K562 (cell line): ENCODE measurements around the gene FMN2. TPM values are rescaled to one million over a fixed set of nuclear protein-coding genes. Genes with fewer than 3 reads are reported as not detected.

Source experiments
- ATAC-seq: fragments of 200-7000 bp; cut with Tn5 transposase; 3 replicates; pipeline ENCODE4 v1.9.1; 2020; ENCODE audit warnings: moderate library complexity
- BruUV-seq: library from RNA; stranded (reverse); fragments of 400-500 nt; replicated peaks from 2 replicates; lab custom pipeline; 2021; lab: Mats Ljungman, UMichigan
- CTCF ChIA-PET: fragments of 300-600 bp; formaldehyde crosslinking; extraction: SDS; loops from one replicate; lab custom pipeline; 2021; ENCODE audit warnings: low intra/inter-chr PET ratio; lab: Yijun Ruan, JAX
- POLR2A ChIA-PET: fragments of 300-600, 350-650 bp; sonication (Branson Sonifier 250); formaldehyde crosslinking; extraction: SDS; loops from one replicate; lab custom pipeline; 2021; ENCODE audit warnings: antibody characterized with exemption, inconsistent platforms; lab: Yijun Ruan, JAX
- DNase-seq, 4 experiments: peaks; one replicate each; pipeline versions ENCODE4 v3.0.0 to v3.0.0-alpha.2; 2011 to 2018; ENCODE audit warnings: low spot score in 3 of 4, mixed read lengths in 3 of 4; ENCODE audit errors: extremely low read depth in 1 of 4
- FAIRE-seq: peaks from 2 replicates; lab custom pipeline; 2011; peaks lifted over from hg19 to GRCh38; lab: Jason Lieb, UNC
- H2AFZ ChIP-seq: 2 replicates; pipeline ENCODE4 v1.6.0; 2011; ENCODE audit warnings: low read depth, low read length, control low read depth, inconsistent platforms
- H3K27ac ChIP-seq: fragments of 200-600 bp; 3 replicates; pipeline ENCODE4 v1.8.0; 2011; ENCODE audit warnings: low read depth, mild to moderate bottlenecking, control low read depth, inconsistent platforms, low read length, moderate library complexity, mixed read lengths; ENCODE audit errors: extremely low read depth
- H3K27me3 ChIP-seq, 2 experiments: fragments of 300-600 bp in 1 of 2; 2 replicates in 1 of 2; 3 replicates in 1 of 2; pipeline versions ENCODE4 v1.6.0 to v1.8.0; 2011; ENCODE audit warnings: inconsistent platforms in 2 of 2, low read length in 2 of 2, mild to moderate bottlenecking in 1 of 2, mixed read lengths in 1 of 2, moderate library complexity in 1 of 2; ENCODE audit not compliant: control insufficient read depth in 2 of 2, insufficient read depth in 2 of 2
- H3K36me3 ChIP-seq: fragments of 300-600 bp; 3 replicates; pipeline ENCODE4 v1.8.0; 2011; ENCODE audit warnings: mild to moderate bottlenecking, low read length, inconsistent platforms; ENCODE audit not compliant: control insufficient read depth, insufficient read depth
- H3K4me1 ChIP-seq, 2 experiments: fragments of 200-600 bp in 1 of 2; replicated peaks in 1 of 2; 2 replicates in 1 of 2; 3 replicates in 1 of 2; pipeline versions ENCODE4 v1.5.1 to v1.8.0; 2011; ENCODE audit warnings: inconsistent platforms in 2 of 2, low read length in 2 of 2, mild to moderate bottlenecking in 1 of 2, mixed read lengths in 1 of 2, moderate library complexity in 1 of 2; ENCODE audit not compliant: control insufficient read depth in 2 of 2, insufficient read depth in 2 of 2
- H3K4me2 ChIP-seq: 2 replicates; pipeline ENCODE4 v1.6.1; 2011; ENCODE audit warnings: low read length, control low read depth, inconsistent platforms, mixed read lengths; ENCODE audit not compliant: insufficient read depth
- H3K4me3 ChIP-seq: fragments of 200-600 bp; sonication (generic), shearing (Covaris generic); 2 replicates; pipeline ENCODE4 v1.5.1; 2016; ENCODE audit warnings: control low read depth, inconsistent platforms
- H3K79me2 ChIP-seq: fragments of 200-600 bp; 3 replicates; pipeline ENCODE4 v1.8.0; 2011; ENCODE audit warnings: low read length, inconsistent platforms; ENCODE audit not compliant: control insufficient read depth, insufficient read depth
- H3K9ac ChIP-seq, 2 experiments: 2 replicates each; pipeline versions ENCODE4 v1.6.0 to v1.6.1; 2011; ENCODE audit warnings: low read depth in 2 of 2, low read length in 2 of 2, control low read depth in 1 of 2, inconsistent platforms in 1 of 2, mild to moderate bottlenecking in 1 of 2, mixed read lengths in 1 of 2; ENCODE audit not compliant: insufficient read depth in 1 of 2
- H3K9me1 ChIP-seq: one replicate; pipeline ENCODE4 v1.6.0; 2011; ENCODE audit warnings: inconsistent platforms, mild to moderate bottlenecking, low read length, moderate library complexity; ENCODE audit not compliant: control insufficient read depth, insufficient read depth
- H3K9me3 ChIP-seq: replicated peaks from 2 replicates; pipeline ENCODE4 v1.5.1; 2011; ENCODE audit warnings: low read depth, low read length, inconsistent platforms; ENCODE audit not compliant: control insufficient read depth, insufficient read depth
- H4K20me1 ChIP-seq: replicated peaks from 2 replicates; pipeline ENCODE4 v1.6.1; 2011; ENCODE audit warnings: low read length, inconsistent platforms, mixed read lengths; ENCODE audit not compliant: control insufficient read depth, insufficient read depth
- ARNT ChIP-seq, 2 experiments: fragments of 450-650 bp; IDR thresholded peaks; 2 replicates each; pipeline ENCODE4 v1.6.1; 2016; ENCODE audit warnings: mild to moderate bottlenecking in 1 of 2
- TCFL5 ChIP-seq: fragments of 250-450 bp; sonication (Bioruptor Pico); conservative IDR thresholded peaks from 2 replicates; pipeline ENCODE4 v1.6.1; 2021; ENCODE audit warnings: mild to moderate bottlenecking, moderate library complexity, matching md5 sums
- THRA ChIP-seq: fragments of 450-650 bp; IDR thresholded peaks from 2 replicates; pipeline ENCODE4 v1.6.1; 2017; ENCODE audit warnings: mild to moderate bottlenecking, moderate library complexity
- U2AF2 ChIP-seq: fragments of 200-400 bp; formaldehyde crosslinking; optimal IDR thresholded peaks from 2 replicates; pipeline ENCODE3; 2017; ENCODE audit warnings: low read depth, mild to moderate bottlenecking, low read length
- ZNF134 ChIP-seq: fragments of 250-450 bp; sonication (Bioruptor Pico); conservative IDR thresholded peaks from 2 replicates; pipeline ENCODE4 v1.4.0; 2020
- ZNF175 ChIP-seq: fragments of 200-800 bp; sonication (Bioruptor generic); IDR thresholded peaks from 2 replicates; pipeline ENCODE4 v1.6.1; 2016; ENCODE audit warnings: low read depth, mild to moderate bottlenecking, missing genetic modification characterization, missing compliant biosample characterization
- WGBS: fragments of 100-300 bp; shearing (Covaris generic); methylation state at CpG from one replicate; pipeline ENCODE4 v1.1.6; 2016; ENCODE audit warnings: low coverage, mixed read lengths; ENCODE audit not compliant: insufficient coverage; ENCODE audit errors: missing lambda C conversion rate; 5-methylcytosine and 5-hydroxymethylcytosine counted together
- in situ Hi-C: fragments of 300-500 bp; cut with MboI; formaldehyde crosslinking; loops from 4 replicates; pipeline ENCODE4 v1.15.0; 2018; ENCODE audit warnings: inconsistent platforms, mixed read lengths
- intact Hi-C: fragments of 100-400 bp; cut with micrococcal nuclease; formaldehyde crosslinking; loops from 2 replicates; pipeline ENCODE4 v1.14.2; 2022
- polyA plus RNA-seq, 8 experiments: library from polyadenylated mRNA; depleted of rRNA in 4 of 8; stranded (reverse) in 5 of 8; unstranded in 3 of 8; fragments of >200 nt; fragmentation: Nextera tagmentation in 2 of 8; fragmentation: Illumina TruSeq in 1 of 8; extraction: Ambion mirVana in 2 of 8; extraction: Trizol in 1 of 8; gene quantifications; 2 replicates each; pipeline versions ENCODE4 v1.2.1 to v1.2.3, GENCODE V29; 2011 to 2014; ENCODE audit warnings: inconsistent platforms in 1 of 8, missing spikeins in 1 of 8
- total RNA-seq, 7 experiments: library from RNA; depleted of rRNA in 6 of 7; stranded (reverse); fragments of >200 nt in 6 of 7; fragmentation: Illumina TruSeq in 2 of 7; extraction: Trizol in 2 of 7; gene quantifications; 2 replicates each; pipeline versions ENCODE4 v1.2.1 to v1.2.3, GENCODE V29; 2011 to 2021; ENCODE audit warnings: low replicate concordance in 1 of 7
- TF ChIP-seq, protein P1 (sequence below): IDR thresholded peaks from 2 replicates; pipeline ENCODE4 v1.6.1; 2011; ENCODE audit warnings: borderline replicate concordance, low read depth, mild to moderate bottlenecking, moderate library complexity, low read length; ENCODE audit not compliant: insufficient read depth, poor library complexity, severe bottlenecking

The FMN2 gene
- total and polyA plus RNA-seq, 9 of the 15 experiments (the other 6 are each of a cell fraction or from before 2014, with no cell fraction given) = 0.15 to 0.45 (median 0.16) TPM; not detected in 3

GRCh38 chr1:240306673-240307072 lies 215.0 kb downstream of the FMN2 start:
- TF ChIP-seq ZNF175 = no peak
- Histone ChIP-seq H3K4me1 (no peaks in the 10 kb centered on the region), H2AFZ (no peak overlapping the region), H3K4me2 (no peak overlapping the region), H3K36me3 (no peaks in the 10 kb centered on the region), H3K27me3 (no peaks in the 10 kb centered on the region), H3K9ac (no peak overlapping the region), H3K79me2 (no peaks in the 10 kb centered on the region), H3K27ac (no peak overlapping the region), H3K9me1 (no peaks in the 10 kb centered on the region), H3K9me3 (no peaks in the 10 kb centered on the region), H3K4me3 (no peak overlapping the region), H4K20me1 (no peaks in the 10 kb centered on the region)
- CTCF ChIA-PET = interaction anchor here (0.7 kb wide), 1 partner anchor 425 kb away, joined by 4 read pairs; no protein-coding TSS in a partner anchor
- in situ Hi-C loops = no loop called here
- POLR2A ChIA-PET = no interaction called here
- DNase-seq = no peak
- no TSS peak for BruUV-seq
- intact Hi-C loops = no loop called here
- 0% methylated on average over 2 of the region's 2 CpGs for WGBS
- FAIRE-seq = no peak
- ATAC-seq = no peak

- intact Hi-C loops = no loop called here
- ATAC-seq (no peak), FAIRE-seq (no peak), DNase-seq (no peak)
- Histone ChIP-seq H3K9ac (no peak overlapping the region), H3K4me1 (no peaks in the 10 kb centered on the region), H3K4me2 (no peak overlapping the region), H4K20me1 (no peaks in the 10 kb centered on the region), H3K9me3 (no peaks in the 10 kb centered on the region; the same call in 1 of the 2 replicates), H3K36me3 (no peaks in the 10 kb centered on the region), H3K27ac (no peak overlapping the region), H3K9me1 (no peaks in the 10 kb centered on the region), H3K4me3 (no peak overlapping the region), H3K79me2 (no peaks in the 10 kb centered on the region), H2AFZ (no peak overlapping the region), H3K27me3 (no peaks in the 10 kb centered on the region)
- in situ Hi-C loops = no loop called here
- 2% methylated on average over 3 of the region's 3 CpGs for WGBS
- no TSS peak for BruUV-seq
- CTCF ChIA-PET = no interaction called here
- no peak for TF ChIP-seq ARNT (IDR thresholded peaks at IDR 0.05)
- no peak for TF ChIP-seq U2AF2
- TF ChIP-seq, protein P1, sequence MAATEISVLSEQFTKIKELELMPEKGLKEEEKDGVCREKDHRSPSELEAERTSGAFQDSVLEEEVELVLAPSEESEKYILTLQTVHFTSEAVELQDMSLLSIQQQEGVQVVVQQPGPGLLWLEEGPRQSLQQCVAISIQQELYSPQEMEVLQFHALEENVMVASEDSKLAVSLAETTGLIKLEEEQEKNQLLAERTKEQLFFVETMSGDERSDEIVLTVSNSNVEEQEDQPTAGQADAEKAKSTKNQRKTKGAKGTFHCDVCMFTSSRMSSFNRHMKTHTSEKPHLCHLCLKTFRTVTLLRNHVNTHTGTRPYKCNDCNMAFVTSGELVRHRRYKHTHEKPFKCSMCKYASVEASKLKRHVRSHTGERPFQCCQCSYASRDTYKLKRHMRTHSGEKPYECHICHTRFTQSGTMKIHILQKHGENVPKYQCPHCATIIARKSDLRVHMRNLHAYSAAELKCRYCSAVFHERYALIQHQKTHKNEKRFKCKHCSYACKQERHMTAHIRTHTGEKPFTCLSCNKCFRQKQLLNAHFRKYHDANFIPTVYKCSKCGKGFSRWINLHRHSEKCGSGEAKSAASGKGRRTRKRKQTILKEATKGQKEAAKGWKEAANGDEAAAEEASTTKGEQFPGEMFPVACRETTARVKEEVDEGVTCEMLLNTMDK = no peak
- no peak for TF ChIP-seq ZNF134
- TF ChIP-seq TCFL5 (CRISPR knock-in tag) = no peak
- no peak for TF ChIP-seq THRA
- POLR2A ChIA-PET = no interaction called here
Measured at GRCh38 chr1:240308096-240308495, 216.4 kb downstream of the FMN2 start.
